ENCODE data around the gene LPIN2. TPM values are rescaled to one million over a fixed set of nuclear protein-coding genes. Genes with fewer than 3 reads are reported as not detected.

The LPIN2 gene
- total RNA-seq, 1 donor from 2014 or later, result 26.1 TPM

DNA sequence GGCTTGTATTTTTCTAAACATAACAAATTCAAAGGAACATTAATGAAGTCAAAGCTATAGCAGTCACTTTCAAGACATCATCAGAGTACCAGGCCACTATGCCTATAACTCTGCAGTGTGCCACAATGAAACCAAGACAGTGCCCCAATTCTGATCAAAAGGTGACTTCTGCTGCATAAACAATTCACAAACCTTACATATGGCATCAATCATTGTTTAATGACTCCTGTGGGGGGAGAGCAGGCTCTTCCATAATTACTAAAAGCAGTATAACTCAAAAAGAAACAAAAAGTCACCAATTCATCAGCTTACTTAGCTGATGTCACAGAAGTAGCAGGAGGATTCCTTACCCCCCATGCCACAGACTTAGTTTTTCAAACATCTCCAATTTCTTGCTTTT lies 15.5 kb downstream of the LPIN2 start:
- TF ChIP-seq, protein P1, sequence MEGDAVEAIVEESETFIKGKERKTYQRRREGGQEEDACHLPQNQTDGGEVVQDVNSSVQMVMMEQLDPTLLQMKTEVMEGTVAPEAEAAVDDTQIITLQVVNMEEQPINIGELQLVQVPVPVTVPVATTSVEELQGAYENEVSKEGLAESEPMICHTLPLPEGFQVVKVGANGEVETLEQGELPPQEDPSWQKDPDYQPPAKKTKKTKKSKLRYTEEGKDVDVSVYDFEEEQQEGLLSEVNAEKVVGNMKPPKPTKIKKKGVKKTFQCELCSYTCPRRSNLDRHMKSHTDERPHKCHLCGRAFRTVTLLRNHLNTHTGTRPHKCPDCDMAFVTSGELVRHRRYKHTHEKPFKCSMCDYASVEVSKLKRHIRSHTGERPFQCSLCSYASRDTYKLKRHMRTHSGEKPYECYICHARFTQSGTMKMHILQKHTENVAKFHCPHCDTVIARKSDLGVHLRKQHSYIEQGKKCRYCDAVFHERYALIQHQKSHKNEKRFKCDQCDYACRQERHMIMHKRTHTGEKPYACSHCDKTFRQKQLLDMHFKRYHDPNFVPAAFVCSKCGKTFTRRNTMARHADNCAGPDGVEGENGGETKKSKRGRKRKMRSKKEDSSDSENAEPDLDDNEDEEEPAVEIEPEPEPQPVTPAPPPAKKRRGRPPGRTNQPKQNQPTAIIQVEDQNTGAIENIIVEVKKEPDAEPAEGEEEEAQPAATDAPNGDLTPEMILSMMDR (IDR thresholded peaks at IDR 0.05; ENCODE audit: unreplicated experiment), result no peak
- H3K27ac Mint-ChIP-seq (ENCODE audit: unreplicated experiment), result no peak overlapping the region
- H3K4me1 Mint-ChIP-seq (ENCODE audit: unreplicated experiment), result peaks cover 16% of the 10 kb centered on the region

DNA sequence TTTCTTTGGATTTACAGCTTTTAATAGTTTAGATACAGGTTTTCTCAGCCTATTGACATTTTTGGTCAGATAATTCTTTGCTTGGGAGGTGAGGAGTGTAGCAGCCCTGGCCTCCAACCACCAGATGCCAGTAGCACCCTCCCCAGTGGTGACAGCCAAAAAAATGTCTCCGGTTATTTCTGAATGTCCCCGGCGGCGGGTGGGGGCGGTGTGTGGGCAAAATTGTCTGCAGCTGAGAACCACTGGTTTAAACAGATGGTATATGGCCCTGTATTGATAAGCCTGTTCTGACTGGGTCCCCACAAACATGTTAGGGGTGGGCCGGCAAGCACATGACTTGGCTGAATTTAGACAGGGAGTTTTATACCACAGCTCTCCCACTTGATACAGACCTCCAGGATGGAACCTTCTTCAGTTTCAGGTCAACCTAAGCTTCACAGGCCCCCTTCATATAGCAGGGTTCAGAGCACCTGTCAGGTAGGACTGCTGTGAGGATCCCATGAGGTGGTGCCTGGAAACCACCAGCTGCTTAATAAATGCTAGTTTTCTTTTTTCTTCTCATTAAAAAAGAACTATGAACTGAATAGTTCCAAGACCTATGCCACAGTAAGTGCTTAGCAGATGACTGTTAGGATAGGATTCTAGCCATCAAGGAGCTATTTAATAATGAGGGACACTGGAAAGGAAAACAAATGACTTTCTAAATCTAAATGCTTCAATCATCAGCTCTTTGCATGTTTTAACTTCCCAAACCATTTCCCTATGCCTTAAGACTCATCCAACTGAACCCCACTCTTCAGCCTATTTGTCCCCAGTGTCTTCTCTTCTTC lies 18.1 kb downstream of the LPIN2 start:
- Mint-ChIP-seq H3K27me3 (ENCODE audit: unreplicated experiment) (peaks cover 2% of the 10 kb centered on the region), H3K9me3 (ENCODE audit: unreplicated experiment) (no peaks in the 10 kb centered on the region), H3K4me3 (ENCODE audit: unreplicated experiment) (no peak overlapping the region), H3K4me1 (ENCODE audit: unreplicated experiment) (peaks cover 16% of the 10 kb centered on the region), H3K36me3 (ENCODE audit: low read depth, unreplicated experiment) (peaks cover 6% of the 10 kb centered on the region), H3K27ac (ENCODE audit: unreplicated experiment) (no peak overlapping the region)
- TF ChIP-seq, protein P1 (IDR thresholded peaks at IDR 0.05; ENCODE audit: unreplicated experiment), result no peak
- DNase-seq (ENCODE audit: low spot score), result peak; percentile 9

More for the DNA sequence above, 15.5 kb downstream of the LPIN2 start:
- H3K27me3 Mint-ChIP-seq (ENCODE audit: unreplicated experiment), result peaks cover 2% of the 10 kb centered on the region
- no peaks in the 10 kb centered on the region for H3K9me3 Mint-ChIP-seq (ENCODE audit: unreplicated experiment)
- no peak for DNase-seq (ENCODE audit: low spot score)
- no peak overlapping the region for H3K4me3 Mint-ChIP-seq (ENCODE audit: unreplicated experiment)
- peaks cover 21% of the 10 kb centered on the region for H3K36me3 Mint-ChIP-seq (ENCODE audit: low read depth, unreplicated experiment)

DNA sequence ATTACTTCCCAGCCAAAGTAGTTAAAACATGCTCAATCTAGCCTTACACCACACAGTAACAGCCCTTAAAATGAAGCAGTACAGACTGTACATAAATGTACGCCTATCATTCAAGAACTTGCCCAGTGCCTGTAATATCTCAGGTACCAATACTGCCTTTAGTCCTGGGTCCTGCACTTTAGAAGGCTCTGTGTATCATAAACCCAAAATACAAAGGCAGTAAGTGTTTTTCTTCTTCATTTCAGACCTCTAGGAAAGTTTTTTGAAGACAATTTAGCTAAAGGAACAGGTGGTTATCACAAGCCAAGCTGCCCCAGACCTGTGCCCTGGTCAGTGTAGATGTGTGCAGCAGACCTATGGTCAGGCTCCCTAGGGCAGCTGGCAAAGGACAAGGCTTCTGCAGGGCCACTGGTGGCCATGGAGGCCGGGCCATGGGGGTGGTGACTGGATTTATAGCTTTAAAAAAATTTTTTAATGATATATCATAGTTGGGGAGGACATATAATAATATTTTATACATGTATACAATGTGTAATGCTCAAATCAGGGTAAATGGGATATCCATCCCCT lies 18.8 kb downstream of the LPIN2 start:
- Mint-ChIP-seq H3K4me1 (ENCODE audit: unreplicated experiment) (peaks cover 13% of the 10 kb centered on the region), H3K9me3 (ENCODE audit: unreplicated experiment) (no peaks in the 10 kb centered on the region), H3K4me3 (ENCODE audit: unreplicated experiment) (no peak overlapping the region), H3K27ac (ENCODE audit: unreplicated experiment) (no peak overlapping the region), H3K36me3 (ENCODE audit: low read depth, unreplicated experiment) (peaks cover 6% of the 10 kb centered on the region), H3K27me3 (ENCODE audit: unreplicated experiment) (peaks cover 2% of the 10 kb centered on the region)
- no peak for DNase-seq (ENCODE audit: low spot score)
- TF ChIP-seq, protein P1 (IDR thresholded peaks at IDR 0.05; ENCODE audit: unreplicated experiment), result no peak

DNA sequence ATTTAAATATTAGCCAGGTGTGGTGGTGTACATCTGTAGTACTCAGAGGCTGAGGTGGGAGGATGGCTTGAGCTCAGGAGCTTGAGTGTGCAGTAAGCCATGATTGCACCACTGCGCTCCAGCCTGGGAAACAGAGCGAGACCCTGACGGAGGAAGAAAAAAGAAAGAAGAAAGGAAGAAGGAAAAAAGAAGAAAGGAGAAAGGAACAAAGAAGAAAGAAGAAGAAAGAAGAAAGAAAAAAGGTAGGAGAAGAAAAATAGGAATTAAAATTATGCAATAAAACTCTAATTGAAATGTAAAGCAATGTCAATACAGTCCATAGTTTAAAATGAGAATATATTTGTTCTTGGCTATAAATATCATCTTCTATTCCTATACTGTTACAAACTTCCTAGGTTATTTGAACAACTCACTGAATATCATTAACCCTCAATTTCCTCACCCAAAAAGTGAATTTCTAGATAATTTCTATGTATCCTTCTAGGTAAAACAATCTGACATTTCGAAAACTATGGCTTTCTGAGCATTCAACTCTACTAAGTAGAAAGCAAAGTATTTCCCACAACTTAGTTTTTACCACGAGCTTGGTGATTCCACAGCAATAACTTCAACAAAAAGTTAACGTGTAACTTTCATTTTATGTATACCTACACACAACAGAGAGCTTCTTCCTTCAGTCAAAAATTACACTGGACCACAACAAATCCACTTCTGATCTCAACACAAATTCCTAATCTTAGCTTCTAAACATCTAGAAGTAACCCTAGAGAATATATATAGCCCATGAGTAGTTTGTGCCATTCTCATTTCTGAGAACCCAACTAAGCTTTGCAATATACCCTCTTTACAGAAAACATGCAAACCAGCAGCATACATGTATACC lies 19.7 kb downstream of the LPIN2 start:
- Mint-ChIP-seq H3K4me3 (ENCODE audit: unreplicated experiment) (no peak overlapping the region), H3K4me1 (ENCODE audit: unreplicated experiment) (peaks cover 5% of the 10 kb centered on the region), H3K36me3 (ENCODE audit: low read depth, unreplicated experiment) (peaks cover 6% of the 10 kb centered on the region), H3K27me3 (ENCODE audit: unreplicated experiment) (peaks cover 2% of the 10 kb centered on the region), H3K9me3 (ENCODE audit: unreplicated experiment) (no peaks in the 10 kb centered on the region), H3K27ac (ENCODE audit: unreplicated experiment) (no peak overlapping the region)
- TF ChIP-seq, protein P1 (IDR thresholded peaks at IDR 0.05; ENCODE audit: unreplicated experiment), result no peak
- DNase-seq (ENCODE audit: low spot score), result no peak
